ENCODE measurements around the gene IQGAP2. TPM values are rescaled to one million over a fixed set of nuclear protein-coding genes. Genes with fewer than 3 reads are reported as not detected.

The IQGAP2 gene
- total and polyA plus RNA-seq, 2 donors (not counting 1 experiment from before 2014, with no cell fraction given) = 8.1 to 15.0 TPM

DNA sequence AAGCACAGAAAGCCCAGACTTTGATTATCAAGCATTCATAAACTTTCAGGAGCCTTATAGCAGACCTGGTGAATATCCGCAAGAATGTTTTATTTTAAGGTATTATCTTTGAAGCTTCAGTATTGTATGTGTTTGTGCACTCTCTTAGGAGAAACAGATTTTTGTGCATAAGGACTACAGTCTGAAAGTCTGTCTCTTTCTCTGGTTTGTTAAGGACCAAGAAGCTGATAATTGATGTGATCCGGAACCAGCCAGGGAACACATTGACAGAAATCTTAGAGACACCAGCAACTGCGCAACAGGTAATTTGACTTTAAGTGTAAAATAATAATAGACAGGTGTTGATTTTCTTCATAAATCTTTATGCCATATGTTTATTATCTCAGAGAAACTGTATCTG is 290.1 kb downstream of the IQGAP2 start:
- ATAC-seq (ENCODE audit: low read depth) = no peak
- Histone ChIP-seq H3K4me2 (replicated peaks; ENCODE audit: low read depth, low read length, poor library complexity, severe bottlenecking) (no peak overlapping the region), H3K4me1 (ENCODE audit: control insufficient read depth in 2 of 2, insufficient read depth in 2 of 2, low read length in 2 of 2) (no peaks in the 10 kb centered on the region), H3K9me3 (ENCODE audit: control extremely low read depth in 1 of 3, control insufficient read depth in 2 of 3, insufficient read depth in 1 of 3, low read length in 2 of 3) (no peaks in the 10 kb centered on the region), H3K4me3 (ENCODE audit: control extremely low read depth in 1 of 5, extremely low read depth in 1 of 5, insufficient read depth in 1 of 5, low read depth in 2 of 5, low read length in 4 of 5) (no peak overlapping the region), H3K36me3 (replicated peaks in 1 of 2; ENCODE audit: control extremely low read depth in 1 of 2, control insufficient read depth in 1 of 2, extremely low read depth in 1 of 2, insufficient read depth in 2 of 2, low read length in 1 of 2) (peaks cover 3 to 4% of the 10 kb centered on the region in 2 experiments), H3K27me3 (replicated peaks in 1 of 4; ENCODE audit: control extremely low read depth in 1 of 4, control insufficient read depth in 3 of 4, insufficient read depth in 4 of 4, low read length in 3 of 4) (no peaks in the 10 kb centered on the region), H3K27ac (ENCODE audit: low read length in 2 of 2) (no peak overlapping the region), H3K9ac (ENCODE audit: low read length) (no peak overlapping the region), H4K20me1 (ENCODE audit: control insufficient read depth, insufficient read depth, low read length, poor library complexity, severe bottlenecking) (no peaks in the 10 kb centered on the region), H2AFZ (ENCODE audit: insufficient read depth, low read depth, low read length, poor library complexity, severe bottlenecking) (no peak overlapping the region), H3K79me2 (ENCODE audit: control insufficient read depth, insufficient read depth, low read length) (no peaks in the 10 kb centered on the region)
- Mint-ChIP-seq H3K27me3 (no peaks in the 10 kb centered on the region), H3K4me3 (no peak overlapping the region), H3K9me3 (ENCODE audit: insufficient read depth) (no peaks in the 10 kb centered on the region), H3K27ac (no peak overlapping the region), H3K4me1 (no peaks in the 10 kb centered on the region)
- intact Hi-C loops (cut with micrococcal nuclease) = no loop called here
- no peak for TF ChIP-seq EZH2 (IDR thresholded peaks at IDR 0.05; ENCODE audit: borderline replicate concordance, insufficient read depth, low read depth, low read length, poor library complexity, severe bottlenecking)
- TF ChIP-seq, protein P1, sequence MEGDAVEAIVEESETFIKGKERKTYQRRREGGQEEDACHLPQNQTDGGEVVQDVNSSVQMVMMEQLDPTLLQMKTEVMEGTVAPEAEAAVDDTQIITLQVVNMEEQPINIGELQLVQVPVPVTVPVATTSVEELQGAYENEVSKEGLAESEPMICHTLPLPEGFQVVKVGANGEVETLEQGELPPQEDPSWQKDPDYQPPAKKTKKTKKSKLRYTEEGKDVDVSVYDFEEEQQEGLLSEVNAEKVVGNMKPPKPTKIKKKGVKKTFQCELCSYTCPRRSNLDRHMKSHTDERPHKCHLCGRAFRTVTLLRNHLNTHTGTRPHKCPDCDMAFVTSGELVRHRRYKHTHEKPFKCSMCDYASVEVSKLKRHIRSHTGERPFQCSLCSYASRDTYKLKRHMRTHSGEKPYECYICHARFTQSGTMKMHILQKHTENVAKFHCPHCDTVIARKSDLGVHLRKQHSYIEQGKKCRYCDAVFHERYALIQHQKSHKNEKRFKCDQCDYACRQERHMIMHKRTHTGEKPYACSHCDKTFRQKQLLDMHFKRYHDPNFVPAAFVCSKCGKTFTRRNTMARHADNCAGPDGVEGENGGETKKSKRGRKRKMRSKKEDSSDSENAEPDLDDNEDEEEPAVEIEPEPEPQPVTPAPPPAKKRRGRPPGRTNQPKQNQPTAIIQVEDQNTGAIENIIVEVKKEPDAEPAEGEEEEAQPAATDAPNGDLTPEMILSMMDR (IDR thresholded peaks at IDR 0.05) = no peak
- no peak for DNase-seq
- POLR2A ChIA-PET = no interaction called here
- CTCF ChIA-PET = no interaction called here
- no CpG with 5 or more reads among the region's 3 CpGs for WGBS (ENCODE audit: insufficient coverage)

DNA sequence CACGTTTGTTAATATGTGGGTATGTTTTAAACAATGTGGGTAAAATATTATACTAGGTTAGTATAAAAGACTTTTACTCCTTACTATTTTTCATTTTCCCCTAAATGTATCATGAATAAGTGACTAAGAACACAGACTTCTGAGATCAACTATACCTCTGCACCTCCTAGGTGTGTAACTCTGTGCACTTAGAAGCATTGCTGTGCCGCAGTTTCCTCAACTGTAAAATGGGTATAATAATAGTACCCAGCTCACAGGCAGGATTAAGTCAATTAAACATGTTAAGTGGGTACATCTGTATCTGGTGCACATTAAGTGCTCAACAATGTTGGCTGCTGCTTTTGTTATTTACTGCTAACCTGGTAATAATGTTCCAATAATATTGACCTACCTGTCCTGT is 291.2 kb downstream of the IQGAP2 start:
- intact Hi-C loops (cut with micrococcal nuclease) = no loop called here
- CTCF ChIA-PET = no interaction called here
- Histone ChIP-seq H3K9ac (ENCODE audit: low read length) (no peak overlapping the region), H4K20me1 (ENCODE audit: control insufficient read depth, insufficient read depth, low read length, poor library complexity, severe bottlenecking) (no peaks in the 10 kb centered on the region), H2AFZ (ENCODE audit: insufficient read depth, low read depth, low read length, poor library complexity, severe bottlenecking) (no peak overlapping the region), H3K4me2 (replicated peaks; ENCODE audit: low read depth, low read length, poor library complexity, severe bottlenecking) (no peak overlapping the region), H3K79me2 (ENCODE audit: control insufficient read depth, insufficient read depth, low read length) (no peaks in the 10 kb centered on the region), H3K27ac (ENCODE audit: low read length in 2 of 2) (no peak overlapping the region), H3K36me3 (replicated peaks in 1 of 2; ENCODE audit: control extremely low read depth in 1 of 2, control insufficient read depth in 1 of 2, extremely low read depth in 1 of 2, insufficient read depth in 2 of 2, low read length in 1 of 2) (peaks cover 4% of the 10 kb centered on the region in 2 experiments), H3K27me3 (replicated peaks in 1 of 4; ENCODE audit: control extremely low read depth in 1 of 4, control insufficient read depth in 3 of 4, insufficient read depth in 4 of 4, low read length in 3 of 4) (no peaks in the 10 kb centered on the region), H3K4me3 (ENCODE audit: control extremely low read depth in 1 of 5, extremely low read depth in 1 of 5, insufficient read depth in 1 of 5, low read depth in 2 of 5, low read length in 4 of 5) (no peak overlapping the region), H3K9me3 (ENCODE audit: control extremely low read depth in 1 of 3, control insufficient read depth in 2 of 3, insufficient read depth in 1 of 3, low read length in 2 of 3) (no peaks in the 10 kb centered on the region), H3K4me1 (ENCODE audit: control insufficient read depth in 2 of 2, insufficient read depth in 2 of 2, low read length in 2 of 2) (no peaks in the 10 kb centered on the region)
- no peaks in the 10 kb centered on the region for H3K4me1 Mint-ChIP-seq
- no CpG with 5 or more reads among the region's 2 CpGs for WGBS (ENCODE audit: insufficient coverage)
- no peaks in the 10 kb centered on the region for H3K27me3 Mint-ChIP-seq
- POLR2A ChIA-PET = no interaction called here
- DNase-seq (no peak), ATAC-seq (ENCODE audit: low read depth) (no peak)
- H3K9me3 Mint-ChIP-seq (ENCODE audit: insufficient read depth) = no peaks in the 10 kb centered on the region
- H3K4me3 Mint-ChIP-seq = no peak overlapping the region
- H3K27ac Mint-ChIP-seq = no peak overlapping the region
- no peak for TF ChIP-seq EZH2 (IDR thresholded peaks at IDR 0.05; ENCODE audit: borderline replicate concordance, insufficient read depth, low read depth, low read length, poor library complexity, severe bottlenecking)
- TF ChIP-seq, protein P1 (IDR thresholded peaks at IDR 0.05) = no peak
